NCI-H2196 treated with DMSO at 0.1 percent for 48 hours (cell line): Measurements from ENCODE around the gene STYK1.
"Not testable (repeated sequence)": the region's sequence is repeated elsewhere in the genome, so short reads cannot be mapped to it uniquely, and the experiment has no call there.

Source experiments
- DNase-seq: peaks from one replicate; lab custom pipeline; 2025; ENCODE audit not compliant: unreplicated experiment; lab: John Stamatoyannopoulos, UW

Gene STYK1

DNA sequence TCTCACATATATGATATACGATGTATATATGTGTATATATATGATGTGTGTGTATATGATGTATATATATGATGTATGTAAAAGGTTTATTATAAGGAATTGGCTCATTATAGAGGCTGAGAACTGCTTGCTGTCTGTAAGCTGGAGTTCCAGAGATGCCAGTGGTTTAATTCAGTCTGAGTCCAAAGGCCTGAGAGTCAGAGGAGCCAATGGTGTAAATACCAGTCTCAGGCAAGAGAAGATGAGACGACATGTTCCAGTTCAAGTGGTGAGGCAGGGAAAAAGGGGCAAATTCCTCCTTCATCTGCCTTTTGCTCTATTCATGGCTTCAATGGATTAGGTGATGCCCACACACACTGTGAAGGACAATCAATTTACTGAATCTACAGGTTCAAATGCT lies 17.1 kb upstream of the STYK1 start:
- no peak for DNase-seq

DNA sequence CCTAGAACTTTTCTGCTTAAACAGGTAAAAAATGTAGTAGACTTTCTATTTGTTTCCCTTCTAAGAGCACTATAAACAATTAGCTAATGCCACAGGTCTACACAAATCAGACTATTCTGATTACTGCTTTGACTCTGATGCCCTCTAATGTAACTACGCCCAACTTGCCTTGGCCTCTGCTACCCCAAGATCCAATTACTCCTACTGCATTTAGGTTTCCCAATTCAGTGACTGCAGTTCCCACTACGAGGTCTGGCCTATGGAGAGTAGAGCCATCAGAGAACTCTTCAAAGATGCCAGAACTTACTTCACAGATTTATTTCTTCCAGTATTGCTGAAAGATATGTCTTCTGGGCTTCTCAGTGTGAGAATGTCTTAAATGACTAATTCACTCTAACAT lies 15.3 kb upstream of the STYK1 start:
- DNase-seq = no peak

DNA sequence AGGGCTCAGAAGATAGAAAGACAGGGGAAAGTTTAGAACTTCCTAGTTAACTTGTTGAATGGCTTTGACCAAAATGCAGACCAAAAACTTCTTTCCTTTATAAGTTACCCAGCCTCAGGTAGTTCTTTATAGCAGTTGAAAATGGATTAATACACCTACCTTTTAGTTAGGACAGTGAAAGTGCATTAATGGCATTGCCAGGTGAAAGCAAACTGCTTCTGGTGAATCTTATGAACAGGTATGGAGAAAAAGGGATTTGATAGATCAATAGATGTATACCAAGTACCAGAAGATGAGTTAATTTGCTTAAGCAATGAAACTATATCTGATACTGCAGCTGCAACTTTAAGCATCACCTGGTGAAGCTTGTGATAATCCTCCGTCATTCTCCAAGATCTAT lies 14.2 kb upstream of the STYK1 start:
- DNase-seq = no peak

DNA sequence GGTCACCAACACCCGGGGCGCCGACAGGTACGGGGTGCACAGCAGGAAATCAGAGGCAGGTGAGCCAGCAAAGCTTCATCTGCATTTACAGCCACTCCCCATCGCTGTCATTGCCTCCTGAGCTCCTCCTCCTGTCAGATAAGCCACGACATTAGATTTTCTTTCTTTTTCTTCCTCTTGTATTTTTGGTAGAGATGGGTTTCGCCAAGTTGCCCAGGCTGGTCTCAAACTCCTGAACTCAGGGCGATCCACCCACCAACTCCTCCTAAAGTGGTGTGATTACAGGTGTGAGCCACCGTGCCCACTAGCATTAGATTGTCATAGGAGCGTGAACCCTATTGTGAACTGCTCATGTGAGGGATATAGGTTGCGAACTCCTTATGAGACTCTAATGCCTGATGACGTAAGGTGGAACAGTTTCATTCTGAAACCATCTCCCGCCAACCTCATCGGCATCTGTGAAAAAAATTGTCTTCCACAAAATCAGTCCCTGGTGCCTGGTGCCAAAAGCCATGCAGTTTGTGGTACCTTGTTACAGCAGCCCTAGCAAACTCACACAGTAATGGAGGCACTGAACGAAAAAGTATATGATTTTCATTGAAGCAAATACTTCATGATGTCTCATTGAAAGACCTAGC lies 1.5 kb downstream of the STYK1 start:
- no peak for DNase-seq

DNA sequence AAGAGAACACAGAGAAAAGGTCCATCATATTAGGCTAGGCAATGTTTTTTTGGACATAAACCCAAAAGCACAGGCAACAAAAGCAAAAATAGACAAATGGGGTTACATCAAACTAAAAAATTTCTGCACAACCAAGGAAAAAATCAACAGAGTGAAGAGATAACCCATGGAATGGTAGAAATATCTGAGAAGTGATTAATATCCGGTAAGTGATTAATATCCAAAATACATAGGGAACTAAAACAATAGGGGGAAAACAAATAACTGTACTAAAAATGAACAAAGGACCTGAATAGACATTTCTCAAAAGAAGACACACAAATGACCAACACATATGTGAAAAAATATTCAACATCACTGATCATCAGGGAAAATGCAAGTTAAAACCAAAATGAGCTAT lies 4.3 kb downstream of the STYK1 start:
- no peak for DNase-seq

DNA sequence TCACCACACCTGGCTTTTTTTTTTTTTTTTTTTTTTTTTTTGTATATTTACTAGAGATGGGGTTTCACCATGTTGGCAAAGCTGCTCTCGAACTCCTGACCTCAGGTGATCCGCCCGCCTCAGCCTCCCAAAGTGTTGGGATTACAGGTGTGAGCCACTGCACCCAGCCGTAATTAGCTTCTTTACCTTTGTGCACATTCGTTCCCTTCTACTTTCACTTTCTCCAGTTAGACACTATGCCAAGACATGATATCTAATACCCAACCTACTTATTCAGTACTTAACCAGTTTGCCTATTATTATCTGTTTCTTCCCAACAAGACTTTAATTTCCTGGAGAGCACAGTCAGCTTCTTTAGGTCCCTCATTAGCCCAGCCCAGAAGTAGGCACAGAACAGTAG lies 5.3 kb downstream of the STYK1 start:
- DNase-seq = peak; percentile 18

DNA sequence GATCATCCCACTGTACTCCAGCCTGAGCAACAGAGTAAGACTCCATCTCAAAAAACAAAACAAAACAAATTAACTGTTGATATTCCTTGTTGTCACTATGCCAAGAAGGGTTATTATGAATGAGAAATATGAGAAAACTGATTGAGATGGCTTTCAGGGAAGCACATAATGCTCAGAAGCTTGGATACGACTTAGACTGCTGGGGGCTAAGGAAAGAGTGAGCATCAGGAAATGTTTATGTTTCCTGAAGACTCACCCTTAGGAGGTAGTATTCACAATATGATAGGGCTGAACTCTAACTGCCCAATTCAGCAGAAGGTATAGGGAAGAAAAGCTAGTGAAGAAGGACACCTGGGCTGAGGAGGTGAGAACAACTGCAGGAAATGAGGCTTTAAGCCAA lies 6.3 kb downstream of the STYK1 start:
- DNase-seq = no peak

DNA sequence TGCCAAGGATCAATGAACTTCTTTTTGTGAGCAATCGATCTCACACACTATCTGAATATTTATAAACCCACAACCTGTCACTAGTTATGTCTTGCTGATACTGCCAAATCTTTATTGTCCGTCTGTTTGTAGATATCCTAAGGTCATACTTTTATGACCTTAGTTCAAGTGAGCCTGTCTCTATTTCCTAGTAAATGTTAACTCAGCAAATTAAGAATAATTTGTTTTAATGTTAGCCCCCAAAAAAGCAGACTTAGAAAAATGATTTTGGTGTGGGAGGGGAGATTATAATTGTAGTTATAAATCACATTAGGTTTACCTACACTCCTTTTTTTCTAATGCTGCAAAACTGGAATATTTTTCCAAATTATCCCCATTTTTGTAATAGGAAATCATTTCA lies 9.4 kb downstream of the STYK1 start:
- no peak for DNase-seq

DNA sequence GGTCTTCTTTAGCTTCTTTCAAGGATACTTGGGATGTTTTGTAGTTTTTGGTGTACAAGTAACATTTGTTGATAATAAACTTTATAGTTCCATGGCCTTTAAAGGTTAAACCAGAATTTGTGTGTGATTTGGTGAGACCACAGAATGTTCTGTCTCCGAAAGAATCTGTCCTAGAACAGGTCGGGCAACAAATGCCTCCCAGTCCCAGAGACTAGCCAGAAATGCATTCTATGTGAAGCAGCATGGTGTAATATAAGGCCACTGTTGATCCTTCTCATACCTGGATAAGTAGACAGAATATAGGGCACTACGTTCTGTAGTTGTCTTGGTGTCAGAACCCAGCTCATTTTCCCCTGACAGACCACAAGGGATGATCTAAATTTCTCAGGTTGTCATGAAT lies 10.0 kb downstream of the STYK1 start:
- no peak for DNase-seq

DNA sequence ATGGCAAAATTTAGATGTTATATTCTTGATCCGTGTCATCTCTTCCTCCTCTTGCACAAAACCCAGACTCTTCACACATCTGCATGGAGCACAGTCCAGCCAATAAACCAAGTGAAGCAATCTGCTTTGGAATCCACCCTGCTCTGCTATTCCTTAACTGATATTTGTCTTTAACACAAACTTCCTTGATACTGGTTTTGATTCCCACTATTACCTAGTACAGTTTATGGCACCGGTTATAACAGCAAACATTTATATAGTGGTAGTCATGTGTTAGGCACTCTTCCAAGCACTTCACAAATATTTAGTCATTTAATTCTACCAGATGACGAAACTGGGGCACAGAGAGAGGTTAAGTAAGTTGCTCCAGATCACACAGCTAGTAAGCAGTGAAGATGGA lies 12.5 kb downstream of the STYK1 start:
- no peak for DNase-seq

DNA sequence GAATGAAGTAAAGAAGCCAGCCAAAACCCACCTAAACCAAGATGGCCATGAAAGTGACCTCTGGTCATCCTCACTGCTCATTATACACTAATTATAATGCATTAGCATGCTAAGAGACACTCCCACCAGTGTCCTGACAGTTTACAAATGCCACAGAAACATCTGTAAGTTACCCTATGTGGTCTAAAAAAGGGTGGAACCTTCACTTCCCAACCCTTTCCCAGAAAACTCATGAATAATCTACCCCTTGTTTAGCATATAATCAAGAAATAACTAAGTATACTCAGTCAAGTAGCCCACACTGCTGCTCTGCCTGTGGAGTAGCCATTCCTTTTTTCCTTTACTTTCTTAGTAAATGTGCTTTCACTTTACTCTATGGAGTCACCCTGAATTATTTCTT lies 19.8 kb downstream of the STYK1 start:
- DNase-seq = no peak

DNA sequence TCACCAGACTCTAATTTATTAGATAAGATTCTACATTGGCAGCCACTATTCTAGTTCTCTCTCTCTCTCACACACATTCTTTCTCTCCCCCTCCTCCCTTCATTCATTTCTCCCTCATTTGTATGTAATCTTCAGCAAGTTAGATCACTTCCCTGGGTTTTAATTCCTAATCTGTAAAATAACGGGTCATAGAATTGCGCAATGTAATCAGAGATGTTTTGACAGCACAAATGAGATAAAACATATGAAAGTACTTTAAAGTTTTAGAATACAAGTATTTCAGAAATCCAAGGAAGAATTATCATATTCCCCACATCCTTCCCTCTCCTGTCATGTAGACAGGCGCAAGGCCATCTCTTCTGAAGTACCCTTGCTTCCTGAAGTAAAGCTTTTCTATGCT lies 21.7 kb downstream of the STYK1 start:
- no peak for DNase-seq

DNA sequence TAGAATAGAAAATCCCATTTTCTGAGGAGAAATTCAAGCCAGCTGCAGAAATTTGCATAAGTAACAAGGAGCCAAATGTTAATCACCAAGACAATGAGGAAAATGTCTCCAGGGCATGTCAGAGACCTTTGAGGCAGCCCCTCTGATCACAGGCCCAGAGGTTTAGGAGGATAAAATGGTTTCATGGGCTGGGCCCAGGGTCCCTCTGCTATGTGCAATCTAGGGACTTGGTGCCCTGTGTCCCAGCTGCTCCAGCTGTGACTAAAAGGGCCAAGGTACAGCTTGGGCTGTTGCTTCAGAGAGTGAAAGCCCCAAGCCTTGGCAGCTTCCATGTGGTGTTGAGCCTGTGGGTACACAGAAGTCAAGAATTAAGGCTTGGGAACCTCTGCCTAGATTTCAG lies 27.3 kb downstream of the STYK1 start:
- DNase-seq = not testable (repeated sequence)

DNA sequence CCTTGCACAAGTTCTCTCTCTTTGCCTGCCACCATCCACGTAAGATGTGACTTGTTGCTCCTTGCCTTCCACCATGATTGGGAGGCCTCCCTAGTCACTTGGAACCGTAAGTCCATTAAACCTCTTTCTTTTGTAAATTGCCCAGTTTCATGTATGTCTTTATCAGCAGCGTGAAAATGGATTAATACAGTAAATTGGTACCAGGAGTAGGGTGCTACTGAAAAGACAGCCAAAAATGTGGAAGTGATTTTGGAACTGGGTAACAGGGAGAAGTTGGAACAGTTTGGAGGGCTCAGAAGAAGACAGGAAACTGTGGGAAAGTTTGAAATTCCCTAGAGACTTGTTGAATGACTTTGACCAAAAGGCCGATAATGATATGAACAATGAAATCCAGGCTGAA lies 27.9 kb downstream of the STYK1 start:
- DNase-seq = no peak

DNA sequence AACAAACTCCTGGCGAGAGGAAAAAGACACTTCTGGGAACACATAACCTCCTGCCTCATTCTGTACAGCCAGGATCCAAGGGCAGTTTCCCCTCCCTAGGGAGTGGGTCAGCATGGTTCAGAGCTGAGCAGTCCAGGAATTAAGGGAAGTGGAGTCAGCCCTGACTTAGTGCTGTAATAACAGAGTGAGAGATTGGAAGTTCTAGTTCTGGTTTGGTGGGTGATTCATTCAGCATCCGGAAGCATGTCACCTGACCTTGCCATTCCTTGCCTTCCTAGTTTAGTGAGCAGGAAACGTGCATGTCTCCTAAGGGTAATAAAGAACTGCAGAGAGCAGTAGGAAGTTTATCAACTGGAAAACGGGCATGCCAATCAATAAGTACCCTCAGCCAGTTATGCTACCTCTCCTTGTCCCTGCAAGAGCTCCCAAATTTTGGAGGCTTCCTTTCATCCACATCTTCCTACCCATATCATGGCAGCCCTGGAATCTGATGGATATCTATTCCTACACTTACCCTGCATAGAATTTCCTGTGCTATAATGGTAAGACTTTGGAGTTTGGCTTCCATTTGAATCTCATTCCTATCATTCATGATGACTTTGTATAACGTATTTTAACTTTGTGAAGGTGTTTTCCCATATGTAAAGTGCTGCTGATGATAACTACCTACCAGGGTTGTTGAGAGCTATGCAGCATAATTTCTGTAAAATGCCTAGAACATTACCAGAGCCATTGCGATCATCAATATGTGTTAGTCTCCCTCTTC lies 31.9 kb downstream of the STYK1 start:
- DNase-seq = no peak

DNA sequence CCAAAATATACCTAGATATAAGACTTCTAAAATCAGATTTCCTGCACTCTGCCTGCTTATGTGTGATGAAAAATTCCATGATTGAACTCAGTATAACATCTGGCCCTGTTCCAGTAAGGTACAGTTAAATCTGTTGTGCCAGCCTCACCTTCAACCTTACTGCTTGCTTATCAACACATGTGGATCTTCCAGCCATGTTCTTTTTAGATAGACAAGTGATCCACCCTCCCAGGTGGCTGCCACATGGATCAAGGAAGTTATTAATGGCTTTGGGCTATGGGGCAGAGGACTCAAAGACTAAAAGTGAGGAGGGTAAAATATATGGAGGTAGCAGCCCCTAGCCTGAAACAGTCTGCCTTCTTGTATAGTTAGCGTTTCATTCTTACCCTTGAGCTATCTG lies 35.1 kb downstream of the STYK1 start:
- no peak for DNase-seq

DNA sequence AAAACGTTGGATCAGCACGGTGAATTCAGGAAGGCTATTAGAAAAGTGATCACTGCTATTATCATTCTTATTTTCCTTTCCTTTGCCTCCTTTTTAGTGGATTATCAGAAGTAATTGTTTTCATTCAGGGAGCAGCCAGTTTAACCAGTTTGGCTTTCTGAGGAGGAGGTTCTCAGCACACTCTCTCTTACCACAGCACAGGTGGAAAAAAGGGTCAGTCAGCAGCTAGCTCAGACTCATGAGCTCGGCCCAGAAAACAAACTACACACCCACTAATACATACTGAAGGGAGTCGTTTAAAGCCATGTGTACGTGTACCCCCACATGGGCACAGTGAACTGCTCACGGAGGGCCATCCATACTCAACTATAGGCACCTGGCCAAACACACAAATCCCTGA lies 37.2 kb downstream of the STYK1 start:
- no peak for DNase-seq

DNA sequence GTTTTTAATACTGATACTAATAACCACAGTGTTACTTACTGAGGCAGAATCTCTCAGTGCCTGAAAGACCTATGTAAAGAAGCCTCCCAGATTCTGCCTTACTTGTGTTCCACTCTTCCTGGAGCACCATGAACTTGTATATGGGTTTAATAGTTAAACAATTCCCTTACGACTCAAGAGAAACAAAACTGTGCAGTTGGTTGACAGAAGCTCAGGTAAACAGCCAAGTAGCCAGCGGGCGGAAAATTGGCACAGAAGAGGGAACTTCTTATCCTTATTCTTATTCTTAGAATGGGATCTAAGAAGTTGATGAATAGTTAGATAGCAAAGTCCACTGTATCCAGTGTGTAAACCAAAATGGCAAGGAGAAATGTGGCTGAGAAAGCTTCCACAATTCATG lies 37.7 kb downstream of the STYK1 start:
- DNase-seq = no peak

DNA sequence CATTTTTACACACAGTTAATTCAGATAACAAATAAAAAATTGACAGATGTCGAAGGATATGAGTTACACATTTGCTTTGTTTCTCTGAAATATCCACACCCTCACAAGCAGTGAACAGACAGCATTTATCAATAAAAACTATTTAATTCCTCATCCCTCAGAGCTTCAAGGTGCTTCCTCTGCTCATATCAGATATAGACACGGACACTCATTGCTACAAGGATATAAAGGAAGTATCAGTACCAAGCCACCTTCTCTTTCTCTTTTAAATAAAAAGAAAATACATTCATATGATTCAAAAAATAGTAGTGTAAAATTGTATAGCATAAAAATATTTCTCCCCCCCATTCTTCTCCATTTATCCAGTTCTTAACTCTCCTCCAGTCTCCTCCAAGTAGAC lies 38.5 kb downstream of the STYK1 start:
- DNase-seq = no peak

DNA sequence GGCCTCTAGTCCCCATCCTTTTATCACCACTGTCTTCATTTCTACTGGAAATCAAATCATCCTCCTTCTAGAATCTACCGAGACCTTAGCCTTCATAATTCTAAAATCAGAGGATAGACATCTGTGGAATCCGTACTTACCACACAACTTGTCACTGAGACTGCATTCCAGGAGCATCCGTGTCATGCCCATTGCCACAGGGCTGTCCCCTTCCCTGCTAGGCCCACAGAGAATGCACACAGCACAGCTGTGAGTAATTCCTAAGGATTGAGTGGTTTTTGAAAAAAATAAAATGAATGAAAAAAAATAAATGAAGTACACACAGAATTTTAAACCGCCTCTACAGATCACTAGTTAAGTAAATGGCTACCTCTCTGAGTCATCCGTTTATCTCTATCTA lies 39.4 kb downstream of the STYK1 start:
- no peak for DNase-seq

DNA sequence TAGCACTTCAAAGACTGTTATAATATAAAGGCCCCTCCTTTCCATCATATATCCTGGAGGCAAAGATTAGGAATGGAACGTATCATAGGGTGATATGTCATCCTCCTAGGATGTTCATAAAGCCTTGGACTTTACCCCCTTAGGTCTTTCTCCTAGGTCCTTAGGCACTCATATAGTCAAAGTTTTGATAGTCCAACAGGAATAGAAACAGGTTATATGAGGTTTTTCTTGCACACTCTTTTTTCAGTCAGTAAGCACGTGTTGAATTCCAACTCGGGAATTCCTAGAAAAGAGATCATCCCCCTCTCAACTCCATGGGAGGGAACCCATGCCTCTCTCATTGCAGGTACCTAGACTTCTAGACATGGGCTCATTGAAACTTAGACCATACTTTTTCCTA lies 40.3 kb downstream of the STYK1 start:
- DNase-seq = no peak

DNA sequence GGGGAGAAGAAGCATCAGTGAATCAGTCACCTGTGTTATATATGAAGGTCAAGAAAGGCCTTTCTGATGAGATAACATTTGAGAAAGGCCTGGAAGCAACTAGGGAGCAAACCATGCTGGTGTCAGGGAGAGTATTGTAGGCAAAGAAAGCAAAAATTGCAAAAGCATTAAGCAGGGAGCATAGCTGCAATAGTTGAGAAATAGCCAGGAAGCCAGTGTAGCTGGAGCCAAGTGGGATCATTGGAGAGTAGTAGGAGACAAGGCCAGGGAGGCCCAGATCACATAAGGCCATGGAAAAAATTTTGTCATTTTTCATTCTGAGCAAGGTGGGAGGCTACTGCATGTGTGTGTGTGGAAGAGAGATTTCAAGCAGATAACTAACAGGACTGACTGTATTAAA lies 41.6 kb downstream of the STYK1 start:
- DNase-seq = no peak

DNA sequence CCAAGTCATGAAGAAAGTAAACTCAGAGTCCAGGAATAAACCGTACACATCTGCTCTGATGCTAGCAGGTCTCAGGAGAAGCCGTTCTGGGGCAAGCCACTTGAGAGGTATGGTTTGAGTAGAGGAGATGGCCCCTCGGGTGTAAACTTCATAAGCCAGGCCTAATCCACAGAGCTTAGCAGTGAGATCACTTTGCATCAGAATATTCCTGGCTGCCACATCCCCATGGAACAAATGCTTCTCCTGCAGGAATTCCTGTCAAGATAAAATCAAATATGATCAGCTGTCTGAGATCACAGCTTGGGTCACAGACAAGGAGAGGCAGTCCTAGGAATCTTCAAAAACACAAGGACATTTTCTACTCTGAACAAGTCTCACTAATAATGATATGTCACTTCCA lies 49.2 kb downstream of the STYK1 start:
- DNase-seq = no peak
